ENCODE data around the gene FUBP3.

- TF ChIP-seq, protein P1, sequence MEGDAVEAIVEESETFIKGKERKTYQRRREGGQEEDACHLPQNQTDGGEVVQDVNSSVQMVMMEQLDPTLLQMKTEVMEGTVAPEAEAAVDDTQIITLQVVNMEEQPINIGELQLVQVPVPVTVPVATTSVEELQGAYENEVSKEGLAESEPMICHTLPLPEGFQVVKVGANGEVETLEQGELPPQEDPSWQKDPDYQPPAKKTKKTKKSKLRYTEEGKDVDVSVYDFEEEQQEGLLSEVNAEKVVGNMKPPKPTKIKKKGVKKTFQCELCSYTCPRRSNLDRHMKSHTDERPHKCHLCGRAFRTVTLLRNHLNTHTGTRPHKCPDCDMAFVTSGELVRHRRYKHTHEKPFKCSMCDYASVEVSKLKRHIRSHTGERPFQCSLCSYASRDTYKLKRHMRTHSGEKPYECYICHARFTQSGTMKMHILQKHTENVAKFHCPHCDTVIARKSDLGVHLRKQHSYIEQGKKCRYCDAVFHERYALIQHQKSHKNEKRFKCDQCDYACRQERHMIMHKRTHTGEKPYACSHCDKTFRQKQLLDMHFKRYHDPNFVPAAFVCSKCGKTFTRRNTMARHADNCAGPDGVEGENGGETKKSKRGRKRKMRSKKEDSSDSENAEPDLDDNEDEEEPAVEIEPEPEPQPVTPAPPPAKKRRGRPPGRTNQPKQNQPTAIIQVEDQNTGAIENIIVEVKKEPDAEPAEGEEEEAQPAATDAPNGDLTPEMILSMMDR (IDR thresholded peaks at IDR 0.05) = no peak
- TF ChIP-seq EZH2 (IDR thresholded peaks at IDR 0.05) = no peak
These were observed 84.5 kb downstream of the FUBP3 start for GRCh38 chr9:130663977-130664250.

Data from neural progenitor cell (in vitro differentiated cells).